HL-60 (cell line): ENCODE results near the gene HTT-AS.

Experiments used
- DNase-seq, 2 experiments: peaks; one replicate each; pipeline ENCODE4 v3.0.0-alpha.2; 2010 to 2020; ENCODE audit warnings: low read depth in 1 of 2, low spot score in 1 of 2
- H3K27ac ChIP-seq: fragments of 250-450 bp; sonication (Bioruptor Pico); replicated peaks from 2 replicates; pipeline ENCODE4 v1.5.1; 2020; ENCODE audit warnings: mild to moderate bottlenecking, moderate library complexity
- H3K27me3 ChIP-seq: fragments of 250-450 bp; sonication (Bioruptor Pico); 2 replicates; pipeline ENCODE4 v1.5.1; 2021; ENCODE audit warnings: mild to moderate bottlenecking, moderate library complexity; ENCODE audit not compliant: insufficient read depth, poor library complexity, severe bottlenecking
- H3K4me3 ChIP-seq: replicated peaks from 2 replicates; pipeline ENCODE4 v1.5.1; 2011; ENCODE audit warnings: mild to moderate bottlenecking, control low read depth, low read length; ENCODE audit not compliant: insufficient read depth
- GABPA ChIP-seq: IDR thresholded peaks from 2 replicates; pipeline ENCODE4 v1.6.1; 2012; ENCODE audit warnings: low read depth
- POLR2AphosphoS5 ChIP-seq: IDR thresholded peaks from 2 replicates; pipeline ENCODE4 v1.6.1; 2012; ENCODE audit warnings: low read depth
- REST ChIP-seq: IDR thresholded peaks from 2 replicates; pipeline ENCODE4 v1.6.1; 2012; ENCODE audit warnings: low read depth; ENCODE audit not compliant: insufficient replicate concordance
- SPI1 ChIP-seq: IDR thresholded peaks from 2 replicates; pipeline ENCODE4 v1.6.1; 2012; ENCODE audit warnings: low read depth, mild to moderate bottlenecking, borderline replicate concordance
- TF ChIP-seq, protein P1 (sequence below): IDR thresholded peaks from one replicate; pipeline ENCODE4 v1.5.1; 2011; ENCODE audit warnings: low read length, control low read depth, inconsistent platforms; ENCODE audit not compliant: insufficient read depth

The HTT-AS gene

GRCh38 chr4:3029464-3029863, 44.9 kb downstream of the HTT-AS start:
- TF ChIP-seq GABPA: no peak
- no peak for TF ChIP-seq SPI1
- TF ChIP-seq, protein P1, sequence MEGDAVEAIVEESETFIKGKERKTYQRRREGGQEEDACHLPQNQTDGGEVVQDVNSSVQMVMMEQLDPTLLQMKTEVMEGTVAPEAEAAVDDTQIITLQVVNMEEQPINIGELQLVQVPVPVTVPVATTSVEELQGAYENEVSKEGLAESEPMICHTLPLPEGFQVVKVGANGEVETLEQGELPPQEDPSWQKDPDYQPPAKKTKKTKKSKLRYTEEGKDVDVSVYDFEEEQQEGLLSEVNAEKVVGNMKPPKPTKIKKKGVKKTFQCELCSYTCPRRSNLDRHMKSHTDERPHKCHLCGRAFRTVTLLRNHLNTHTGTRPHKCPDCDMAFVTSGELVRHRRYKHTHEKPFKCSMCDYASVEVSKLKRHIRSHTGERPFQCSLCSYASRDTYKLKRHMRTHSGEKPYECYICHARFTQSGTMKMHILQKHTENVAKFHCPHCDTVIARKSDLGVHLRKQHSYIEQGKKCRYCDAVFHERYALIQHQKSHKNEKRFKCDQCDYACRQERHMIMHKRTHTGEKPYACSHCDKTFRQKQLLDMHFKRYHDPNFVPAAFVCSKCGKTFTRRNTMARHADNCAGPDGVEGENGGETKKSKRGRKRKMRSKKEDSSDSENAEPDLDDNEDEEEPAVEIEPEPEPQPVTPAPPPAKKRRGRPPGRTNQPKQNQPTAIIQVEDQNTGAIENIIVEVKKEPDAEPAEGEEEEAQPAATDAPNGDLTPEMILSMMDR: no peak
- no peak for TF ChIP-seq POLR2AphosphoS5
- no peak for TF ChIP-seq REST
- Histone ChIP-seq H3K27me3 (no peaks in the 10 kb centered on the region), H3K4me3 (no peak overlapping the region), H3K27ac (no peak overlapping the region)
- no peak for DNase-seq

DNA sequence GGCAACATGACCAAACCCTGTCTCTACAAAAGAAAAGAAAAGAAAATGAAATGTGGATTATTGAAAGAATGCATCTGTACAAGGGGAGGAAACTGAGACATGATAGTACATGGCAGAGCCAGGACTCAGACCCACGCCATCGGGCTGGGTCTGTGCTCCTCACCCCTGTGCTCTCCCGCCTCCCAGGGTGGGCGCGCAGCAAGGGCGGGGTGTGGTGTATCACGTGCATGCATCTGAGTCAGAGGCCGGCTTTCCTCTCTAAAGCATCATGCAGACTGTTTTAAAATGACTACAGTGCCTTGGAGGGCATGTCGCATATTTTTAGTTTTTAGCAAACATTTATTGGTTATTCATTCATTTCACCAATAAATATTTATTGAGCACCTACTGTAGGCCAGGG, 47.8 kb downstream of the HTT-AS start:
- no peak overlapping the region for H3K4me3 ChIP-seq
- no peaks in the 10 kb centered on the region for H3K27me3 ChIP-seq
- DNase-seq: no peak
- TF ChIP-seq SPI1: no peak
- no peak for TF ChIP-seq REST
- TF ChIP-seq GABPA: no peak
- TF ChIP-seq POLR2AphosphoS5: no peak
- TF ChIP-seq, protein P1: no peak
- H3K27ac ChIP-seq: no peak overlapping the region

DNA sequence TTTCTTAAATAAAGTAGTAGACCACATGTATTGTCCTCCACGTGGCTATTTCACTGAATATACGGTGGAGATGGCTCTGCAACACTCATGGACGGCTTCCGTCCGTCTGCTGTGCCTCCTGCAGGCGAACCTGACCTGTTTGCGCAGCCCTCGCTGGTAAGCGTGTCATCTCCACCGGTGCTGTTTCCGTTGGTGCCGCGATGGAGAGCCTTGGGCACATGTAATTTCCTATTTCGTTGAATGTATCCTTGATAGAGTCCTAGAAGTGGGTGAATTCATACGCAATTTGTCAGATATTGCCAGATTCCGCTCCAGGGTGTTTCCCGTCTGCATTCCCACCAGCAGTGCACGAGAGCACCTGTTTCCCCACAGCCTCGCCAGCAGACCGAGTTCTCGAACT, 48.5 kb downstream of the HTT-AS start:
- no peak for TF ChIP-seq GABPA
- TF ChIP-seq, protein P1: no peak
- TF ChIP-seq POLR2AphosphoS5: no peak
- no peak for TF ChIP-seq SPI1
- no peak overlapping the region for H3K4me3 ChIP-seq
- no peaks in the 10 kb centered on the region for H3K27me3 ChIP-seq
- H3K27ac ChIP-seq: no peak overlapping the region
- DNase-seq: no peak

- no peak for TF ChIP-seq GABPA
- TF ChIP-seq POLR2AphosphoS5: no peak
- no peak for TF ChIP-seq REST
- TF ChIP-seq, protein P1: no peak
- no peak for TF ChIP-seq SPI1
- no peak for DNase-seq
- H3K4me3 ChIP-seq: no peak overlapping the region
Measured at GRCh38 chr4:3022651-3023050, 51.7 kb downstream of the HTT-AS start.

More at GRCh38 chr4:3022651-3023050, 51.7 kb downstream of the HTT-AS start:
- no peak overlapping the region for H3K27ac ChIP-seq
- no peaks in the 10 kb centered on the region for H3K27me3 ChIP-seq
